K562 (cell line): ENCODE data around the gene FADS1. TPM values are rescaled to one million over a fixed set of nuclear protein-coding genes. Genes with fewer than 3 reads are reported as not detected.

Experiments used
- ARID3A ChIP-seq: IDR thresholded peaks from 2 replicates; pipeline ENCODE4 v1.6.1; 2012; ENCODE audit warnings: low read depth, low read length, improper control_type of control experiment, borderline replicate concordance
- BACH1 ChIP-seq: fragments of 200-800 bp; sonication (Bioruptor generic); IDR thresholded peaks from 2 replicates; pipeline ENCODE4 v1.6.1; 2016; ENCODE audit warnings: missing genetic modification characterization, missing compliant biosample characterization
- C11orf30 ChIP-seq: fragments of 450-650 bp; IDR thresholded peaks from 2 replicates; pipeline ENCODE4 v1.6.1; 2016; ENCODE audit warnings: low read depth, mild to moderate bottlenecking
- CBX3 ChIP-seq, 2 experiments: IDR thresholded peaks; 1 replicate in 1 of 2; 2 replicates in 1 of 2; pipeline ENCODE4 v1.6.1; 2012; ENCODE audit warnings: inconsistent platforms in 2 of 2, low read length in 2 of 2, borderline replicate concordance in 1 of 2, control low read depth in 1 of 2
- DIDO1 ChIP-seq: fragments of 450-650 bp; IDR thresholded peaks from 2 replicates; pipeline ENCODE4 v1.6.1; 2016; ENCODE audit warnings: low read depth, missing biosample characterization, missing genetic modification characterization
- EP400 ChIP-seq: fragments of 450-650 bp; IDR thresholded peaks from 2 replicates; pipeline ENCODE4 v1.6.1; 2017; ENCODE audit warnings: antibody characterized with exemption, mild to moderate bottlenecking, moderate library complexity
- ESRRA ChIP-seq: fragments of 450-650 bp; IDR thresholded peaks from 2 replicates; pipeline ENCODE4 v1.6.1; 2014; ENCODE audit warnings: low read depth, mild to moderate bottlenecking, moderate library complexity, borderline replicate concordance
- GTF2E2 ChIP-seq: fragments of 200-800 bp; sonication (Bioruptor generic); IDR thresholded peaks from 2 replicates; pipeline ENCODE4 v1.6.1; 2016; ENCODE audit warnings: missing genetic modification characterization, missing compliant biosample characterization
- HDAC1 ChIP-seq, 2 experiments: fragments of 450-650 bp; IDR thresholded peaks; 2 replicates each; pipeline ENCODE4 v1.6.1; 2016 to 2017; ENCODE audit warnings: inconsistent platforms in 1 of 2, mild to moderate bottlenecking in 1 of 2, moderate library complexity in 1 of 2
- NCOA1 ChIP-seq: fragments of 450-650 bp; IDR thresholded peaks from 2 replicates; pipeline ENCODE4 v1.6.1; 2016; ENCODE audit warnings: low read depth
- NFRKB ChIP-seq: fragments of 450-650 bp; IDR thresholded peaks from 2 replicates; pipeline ENCODE4 v1.6.1; 2016; ENCODE audit warnings: low read depth
- PML ChIP-seq: IDR thresholded peaks from 2 replicates; pipeline ENCODE4 v1.6.1; 2012; ENCODE audit warnings: low read length, inconsistent platforms
- RBBP5 ChIP-seq: fragments of 200-600 bp; sonication (generic); IDR thresholded peaks from 2 replicates; pipeline ENCODE4 v1.6.1; 2012; ENCODE audit warnings: borderline replicate concordance, mild to moderate bottlenecking, low read length, control low read depth, inconsistent platforms; ENCODE audit not compliant: insufficient read depth, poor library complexity, severe bottlenecking
- SP1 ChIP-seq: sonication (generic); formaldehyde crosslinking; IDR thresholded peaks from 2 replicates; pipeline ENCODE4 v1.8.1; 2022; ENCODE audit warnings: mild to moderate bottlenecking, missing genetic modification reagents
- TFAM ChIP-seq: fragments of 250-450 bp; sonication (Bioruptor Pico); conservative IDR thresholded peaks from 2 replicates; pipeline ENCODE4 v1.5.0; 2021; ENCODE audit warnings: mild to moderate bottlenecking, moderate library complexity
- ZSCAN32 ChIP-seq: fragments of 450-650 bp; formaldehyde crosslinking; IDR thresholded peaks from 2 replicates; pipeline ENCODE4 v1.4.0; 2020; ENCODE audit warnings: mild to moderate bottlenecking, moderate library complexity
- polyA plus RNA-seq, 8 experiments: library from polyadenylated mRNA; depleted of rRNA in 4 of 8; stranded (reverse) in 5 of 8; unstranded in 3 of 8; fragments of >200 nt; fragmentation: Nextera tagmentation in 2 of 8; fragmentation: Illumina TruSeq in 1 of 8; extraction: Ambion mirVana in 2 of 8; extraction: Trizol in 1 of 8; gene quantifications; 2 replicates each; pipeline versions ENCODE4 v1.2.1 to v1.2.3, GENCODE V29; 2011 to 2014; ENCODE audit warnings: inconsistent platforms in 1 of 8, missing spikeins in 1 of 8
- total RNA-seq, 7 experiments: library from RNA; depleted of rRNA in 6 of 7; stranded (reverse); fragments of >200 nt in 6 of 7; fragmentation: Illumina TruSeq in 2 of 7; extraction: Trizol in 2 of 7; gene quantifications; 2 replicates each; pipeline versions ENCODE4 v1.2.1 to v1.2.3, GENCODE V29; 2011 to 2021; ENCODE audit warnings: low replicate concordance in 1 of 7
- TF ChIP-seq, protein P1 (sequence below): fragments of 450-650 bp; IDR thresholded peaks from 2 replicates; pipeline ENCODE4 v1.6.1; 2016; ENCODE audit warnings: borderline replicate concordance
- TF ChIP-seq, protein P2 (sequence below): IDR thresholded peaks from 2 replicates; pipeline ENCODE4 v1.6.1; 2011; ENCODE audit warnings: borderline replicate concordance, low read depth, mild to moderate bottlenecking, moderate library complexity, low read length; ENCODE audit not compliant: insufficient read depth, poor library complexity, severe bottlenecking
- TF ChIP-seq, protein P3 (sequence below): sonication (generic); formaldehyde crosslinking; IDR thresholded peaks from 2 replicates; pipeline ENCODE4 v1.8.1; 2023; ENCODE audit warnings: mild to moderate bottlenecking, missing genetic modification reagents, moderate library complexity
- TF ChIP-seq, protein P4 (sequence below): fragments of 250-450 bp; sonication (Bioruptor Pico); IDR thresholded peaks from 2 replicates; pipeline ENCODE4 v1.8.0; 2022; ENCODE audit warnings: moderate library complexity, mild to moderate bottlenecking, inconsistent platforms

The FADS1 gene
- total and polyA plus RNA-seq, 9 of the 15 experiments (the other 6 are each of a cell fraction or from before 2014, with no cell fraction given), result 110 to 864 (median 364) TPM

- TF ChIP-seq, protein P1, sequence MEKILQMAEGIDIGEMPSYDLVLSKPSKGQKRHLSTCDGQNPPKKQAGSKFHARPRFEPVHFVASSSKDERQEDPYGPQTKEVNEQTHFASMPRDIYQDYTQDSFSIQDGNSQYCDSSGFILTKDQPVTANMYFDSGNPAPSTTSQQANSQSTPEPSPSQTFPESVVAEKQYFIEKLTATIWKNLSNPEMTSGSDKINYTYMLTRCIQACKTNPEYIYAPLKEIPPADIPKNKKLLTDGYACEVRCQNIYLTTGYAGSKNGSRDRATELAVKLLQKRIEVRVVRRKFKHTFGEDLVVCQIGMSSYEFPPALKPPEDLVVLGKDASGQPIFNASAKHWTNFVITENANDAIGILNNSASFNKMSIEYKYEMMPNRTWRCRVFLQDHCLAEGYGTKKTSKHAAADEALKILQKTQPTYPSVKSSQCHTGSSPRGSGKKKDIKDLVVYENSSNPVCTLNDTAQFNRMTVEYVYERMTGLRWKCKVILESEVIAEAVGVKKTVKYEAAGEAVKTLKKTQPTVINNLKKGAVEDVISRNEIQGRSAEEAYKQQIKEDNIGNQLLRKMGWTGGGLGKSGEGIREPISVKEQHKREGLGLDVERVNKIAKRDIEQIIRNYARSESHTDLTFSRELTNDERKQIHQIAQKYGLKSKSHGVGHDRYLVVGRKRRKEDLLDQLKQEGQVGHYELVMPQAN, result peak; percentile 88
- peak; percentile 64 for TF ChIP-seq SP1 (CRISPR knock-in tag)
- TF ChIP-seq PML, result 0 out of 2 replicates have a peak, but pooled peaks have one; percentile 40
- peak in 1 of 2 experiments; percentile 82; a peak in 2 of 4 replicates for TF ChIP-seq HDAC1 (IDR thresholded peaks at IDR 0.05)
- no peak for TF ChIP-seq ARID3A
- peak; percentile 62; the same call in 1 of the 2 replicates for TF ChIP-seq GTF2E2 (tag)
- TF ChIP-seq RBBP5, result peak; percentile 79
- peak; percentile 99 for TF ChIP-seq EP400
- TF ChIP-seq NCOA1, result peak; percentile 77; the same call in 1 of the 2 replicates
- no peak for TF ChIP-seq ESRRA
- TF ChIP-seq NFRKB, result peak; percentile 94
- no peak for TF ChIP-seq CBX3 (IDR thresholded peaks at IDR 0.05; ENCODE audit: borderline replicate concordance in 1 of 2, low read length in 2 of 2)
- no peak for TF ChIP-seq TFAM
- TF ChIP-seq DIDO1 (tag), result peak; percentile 92
- TF ChIP-seq C11orf30, result peak; percentile 98
- TF ChIP-seq, protein P2, sequence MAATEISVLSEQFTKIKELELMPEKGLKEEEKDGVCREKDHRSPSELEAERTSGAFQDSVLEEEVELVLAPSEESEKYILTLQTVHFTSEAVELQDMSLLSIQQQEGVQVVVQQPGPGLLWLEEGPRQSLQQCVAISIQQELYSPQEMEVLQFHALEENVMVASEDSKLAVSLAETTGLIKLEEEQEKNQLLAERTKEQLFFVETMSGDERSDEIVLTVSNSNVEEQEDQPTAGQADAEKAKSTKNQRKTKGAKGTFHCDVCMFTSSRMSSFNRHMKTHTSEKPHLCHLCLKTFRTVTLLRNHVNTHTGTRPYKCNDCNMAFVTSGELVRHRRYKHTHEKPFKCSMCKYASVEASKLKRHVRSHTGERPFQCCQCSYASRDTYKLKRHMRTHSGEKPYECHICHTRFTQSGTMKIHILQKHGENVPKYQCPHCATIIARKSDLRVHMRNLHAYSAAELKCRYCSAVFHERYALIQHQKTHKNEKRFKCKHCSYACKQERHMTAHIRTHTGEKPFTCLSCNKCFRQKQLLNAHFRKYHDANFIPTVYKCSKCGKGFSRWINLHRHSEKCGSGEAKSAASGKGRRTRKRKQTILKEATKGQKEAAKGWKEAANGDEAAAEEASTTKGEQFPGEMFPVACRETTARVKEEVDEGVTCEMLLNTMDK, result peak; percentile 14
- 0 out of 2 replicates have a peak, but pooled peaks have one; percentile 25 for TF ChIP-seq BACH1 (tag)
- TF ChIP-seq, protein P3, sequence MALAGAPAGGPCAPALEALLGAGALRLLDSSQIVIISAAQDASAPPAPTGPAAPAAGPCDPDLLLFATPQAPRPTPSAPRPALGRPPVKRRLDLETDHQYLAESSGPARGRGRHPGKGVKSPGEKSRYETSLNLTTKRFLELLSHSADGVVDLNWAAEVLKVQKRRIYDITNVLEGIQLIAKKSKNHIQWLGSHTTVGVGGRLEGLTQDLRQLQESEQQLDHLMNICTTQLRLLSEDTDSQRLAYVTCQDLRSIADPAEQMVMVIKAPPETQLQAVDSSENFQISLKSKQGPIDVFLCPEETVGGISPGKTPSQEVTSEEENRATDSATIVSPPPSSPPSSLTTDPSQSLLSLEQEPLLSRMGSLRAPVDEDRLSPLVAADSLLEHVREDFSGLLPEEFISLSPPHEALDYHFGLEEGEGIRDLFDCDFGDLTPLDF (CRISPR knock-in tag), result peak; percentile 97
- 0 out of 2 replicates have a peak, but pooled peaks have one; percentile 15 for TF ChIP-seq ZSCAN32
- TF ChIP-seq, protein P4, sequence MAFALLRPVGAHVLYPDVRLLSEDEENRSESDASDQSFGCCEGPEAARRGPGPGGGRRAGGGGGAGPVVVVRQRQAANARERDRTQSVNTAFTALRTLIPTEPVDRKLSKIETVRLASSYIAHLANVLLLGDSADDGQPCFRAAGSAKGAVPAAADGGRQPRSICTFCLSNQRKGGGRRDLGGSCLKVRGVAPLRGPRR, result no peak
These were observed 24.3 kb downstream of the FADS1 start, which contains the start of the genes FEN1 and TMEM258 (continued) for GRCh38 chr11:61792310-61793082.
